KBM-7 (cell line): ENCODE results near the gene RSAD2.
A peak's percentile ranks its signal among the peaks of the same experiment; 100 is the strongest.
"Not testable (repeated sequence)": the region's sequence is repeated elsewhere in the genome, so short reads cannot be mapped to it uniquely, and the experiment has no call there.

Source experiments
- DNase-seq: peaks from one replicate; pipeline ENCODE4 v3.0.0-alpha.2; 2015
- in situ Hi-C: fragments of 300-500 bp; cut with MboI; formaldehyde crosslinking; loops from 2 replicates; pipeline ENCODE4 v1.14.3; 2020; ENCODE audit warnings: low sequenced_read_pairs, low pct_unique_long_range_greater_than_20kb, mixed read lengths

RSAD2 gene

DNA sequence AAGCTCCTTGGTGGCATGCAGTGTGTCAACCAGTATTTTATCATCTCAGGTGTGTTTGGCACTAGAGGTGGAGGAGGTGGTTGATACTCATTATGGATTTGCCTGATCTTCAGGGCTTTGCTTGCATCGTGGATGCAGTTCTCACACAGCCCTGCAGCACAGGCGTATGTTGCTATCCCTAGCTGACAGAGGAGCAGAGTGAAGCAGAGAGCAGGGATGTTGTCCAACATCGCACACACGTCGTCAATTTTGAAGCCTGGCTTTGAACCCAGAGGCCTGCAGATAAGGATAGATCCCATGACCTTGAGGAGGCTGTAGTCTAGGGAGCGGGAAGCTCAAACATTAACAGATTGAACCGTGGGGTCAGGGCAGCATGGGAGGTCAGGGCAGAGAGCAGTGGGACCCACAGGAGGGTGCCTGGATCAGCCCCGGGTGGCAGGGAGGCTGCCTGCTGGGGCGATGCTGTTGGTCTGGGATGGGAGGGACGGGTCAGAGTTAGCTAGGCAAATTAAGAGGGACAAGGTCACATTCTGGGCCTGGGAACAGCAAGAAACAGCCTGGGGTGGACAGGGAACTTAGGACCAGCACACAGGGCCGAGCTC, 43.8 kb downstream of the RSAD2 start:
- no peak for DNase-seq
- in situ Hi-C loops = no loop called here

GRCh38 chr2:6922201-6922656, 44.7 kb downstream of the RSAD2 start:
- in situ Hi-C loops = no loop called here
- DNase-seq = no peak

DNA sequence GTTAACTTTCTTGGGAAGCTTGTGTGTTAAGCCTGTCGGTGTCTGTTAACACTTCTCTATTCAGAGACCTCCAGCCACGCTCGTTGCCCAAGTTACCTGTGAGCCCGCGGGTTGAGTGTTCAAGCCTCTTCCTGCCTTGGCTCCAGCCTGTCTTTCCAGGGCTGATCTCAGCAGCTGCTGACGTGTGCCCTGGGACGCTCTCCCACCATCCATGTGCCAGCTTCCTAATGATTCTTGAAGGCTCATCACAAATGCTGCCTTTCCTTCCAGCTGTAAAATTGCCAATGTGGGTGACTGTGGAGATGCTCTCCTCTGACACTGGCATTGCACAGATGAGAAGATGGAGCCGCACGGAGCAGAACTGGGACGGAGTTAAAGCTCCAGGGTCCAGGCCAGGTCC, 45.7 kb downstream of the RSAD2 start:
- in situ Hi-C loops = no loop called here
- DNase-seq = no peak

DNA sequence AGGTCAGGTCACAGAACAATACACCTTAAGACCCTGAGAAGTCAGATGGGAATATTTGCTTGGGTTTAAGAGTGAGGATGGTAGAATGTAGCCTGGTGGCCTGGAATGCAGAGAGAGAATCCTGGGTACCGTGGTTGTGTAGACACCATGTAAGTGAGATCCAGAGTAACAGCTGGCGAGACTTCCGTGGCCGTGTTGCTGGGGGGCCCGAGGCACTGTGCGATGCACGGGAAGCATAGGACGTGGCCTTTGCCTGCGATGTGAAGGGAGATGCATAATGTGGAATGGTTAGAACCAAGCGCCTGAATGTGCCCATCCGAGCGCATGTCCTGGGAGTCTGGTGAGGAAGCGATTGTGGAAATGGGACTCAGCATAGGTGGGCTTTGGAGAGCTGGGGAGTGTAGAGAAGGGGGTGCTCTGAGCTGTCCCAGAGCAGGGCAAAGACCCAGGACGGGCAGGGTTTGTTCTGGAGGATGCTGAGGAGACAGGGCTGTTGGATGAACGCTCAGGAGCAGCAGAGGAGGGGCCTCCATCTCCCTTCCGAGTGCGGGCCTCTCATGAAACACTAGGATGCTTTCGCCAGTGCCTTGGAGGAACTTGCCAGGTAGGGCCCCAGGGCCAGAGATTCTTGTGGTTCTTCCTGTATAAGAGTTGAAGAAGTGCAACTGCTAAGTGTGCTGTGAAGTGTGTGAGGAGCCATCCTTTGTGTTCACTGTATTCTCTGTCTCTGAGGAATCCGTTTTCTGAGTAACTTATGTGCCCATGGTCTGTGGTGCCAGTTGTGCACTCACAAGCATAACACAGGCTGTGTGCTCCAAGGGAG, 46.7 kb downstream of the RSAD2 start:
- DNase-seq = no peak
- in situ Hi-C loops = no loop called here

DNA sequence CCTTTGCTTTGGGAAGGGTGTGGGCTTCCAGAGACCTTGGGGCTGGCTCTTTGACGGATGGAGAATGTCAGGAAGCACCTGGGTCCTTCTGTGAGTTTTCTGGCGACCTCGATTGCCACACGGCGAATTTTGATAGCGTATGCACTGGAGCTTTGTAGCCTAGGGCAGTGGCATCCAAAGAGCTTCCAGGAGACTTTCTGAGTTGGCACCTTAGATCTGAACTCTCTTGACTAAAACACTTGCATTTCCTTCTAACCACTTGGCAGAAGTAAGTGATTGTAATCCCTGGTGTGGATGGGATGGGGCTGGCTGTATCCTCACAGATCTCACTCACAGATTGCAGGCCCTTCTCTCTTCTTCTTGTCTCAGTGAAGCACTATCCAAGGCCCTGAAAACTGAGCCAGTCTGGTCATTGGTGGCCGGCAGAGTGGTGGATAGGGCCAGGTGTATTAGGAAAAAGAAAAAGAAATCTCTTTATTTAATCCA, 47.4 kb downstream of the RSAD2 start:
- in situ Hi-C loops = no loop called here
- DNase-seq = no peak

GRCh38 chr2:6926071-6926732, 48.6 kb downstream of the RSAD2 start:
- no peak for DNase-seq
- in situ Hi-C loops = no loop called here

DNA sequence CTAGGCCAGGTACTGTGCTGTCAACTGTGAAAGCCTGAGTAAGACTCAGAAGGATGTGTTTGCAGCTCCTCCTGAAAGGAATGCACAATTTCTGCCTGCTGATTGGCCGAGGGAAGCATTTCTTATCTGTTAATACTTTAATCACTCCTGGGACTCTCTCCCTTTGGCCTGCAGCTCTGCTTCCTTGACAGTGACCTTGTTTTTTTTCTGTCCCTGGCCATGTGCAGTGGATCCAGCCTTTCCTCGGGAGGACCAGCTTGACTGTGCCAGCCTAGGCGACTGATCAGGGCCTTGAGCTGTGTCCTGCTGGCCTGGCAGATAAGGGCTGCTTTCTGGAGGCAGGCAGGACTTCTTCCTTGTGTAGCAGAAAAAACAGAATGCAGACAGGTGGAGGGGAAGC, 49.6 kb downstream of the RSAD2 start:
- in situ Hi-C loops = no loop called here
- no peak for DNase-seq

DNA sequence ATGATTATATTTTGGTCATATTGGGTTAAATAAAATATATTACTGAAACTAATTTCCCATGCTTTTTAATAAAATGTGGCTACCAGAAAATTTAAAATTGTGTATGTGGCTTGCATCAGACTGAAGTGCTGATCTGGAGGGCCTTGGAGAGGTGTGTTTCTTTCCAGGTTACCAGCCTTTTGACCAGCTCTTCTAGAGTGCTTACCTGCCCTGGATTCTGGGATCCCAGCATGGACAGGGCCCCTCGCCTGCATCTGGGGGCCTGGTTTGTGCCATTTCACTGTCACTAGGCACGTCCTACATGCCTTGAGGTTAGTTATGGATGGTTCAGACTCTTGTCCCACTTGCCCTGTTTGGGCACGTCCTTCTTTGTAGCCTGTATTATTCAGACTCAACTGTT, 50.2 kb downstream of the RSAD2 start:
- DNase-seq = no peak
- in situ Hi-C loops = no loop called here

DNA sequence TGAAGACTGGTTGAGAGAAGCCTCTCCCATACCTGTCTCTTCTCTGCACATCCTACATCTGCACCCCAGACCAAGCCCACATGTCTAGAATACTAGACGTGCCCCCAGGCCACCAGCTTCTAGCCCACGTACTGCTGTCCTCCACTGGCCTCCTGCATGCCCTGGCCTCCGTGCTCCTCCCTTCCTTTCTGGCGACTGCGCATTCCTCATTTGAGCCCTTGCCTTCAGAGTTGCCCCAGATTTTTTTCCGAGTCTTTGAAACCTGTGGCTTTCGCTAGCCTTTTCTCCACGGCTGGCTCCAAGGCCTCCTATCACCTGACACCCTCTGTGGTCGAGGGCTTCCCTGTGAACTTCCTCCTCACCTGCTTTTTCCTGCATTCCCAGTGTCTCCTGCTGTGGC, 50.9 kb downstream of the RSAD2 start:
- no peak for DNase-seq
- in situ Hi-C loops = no loop called here

DNA sequence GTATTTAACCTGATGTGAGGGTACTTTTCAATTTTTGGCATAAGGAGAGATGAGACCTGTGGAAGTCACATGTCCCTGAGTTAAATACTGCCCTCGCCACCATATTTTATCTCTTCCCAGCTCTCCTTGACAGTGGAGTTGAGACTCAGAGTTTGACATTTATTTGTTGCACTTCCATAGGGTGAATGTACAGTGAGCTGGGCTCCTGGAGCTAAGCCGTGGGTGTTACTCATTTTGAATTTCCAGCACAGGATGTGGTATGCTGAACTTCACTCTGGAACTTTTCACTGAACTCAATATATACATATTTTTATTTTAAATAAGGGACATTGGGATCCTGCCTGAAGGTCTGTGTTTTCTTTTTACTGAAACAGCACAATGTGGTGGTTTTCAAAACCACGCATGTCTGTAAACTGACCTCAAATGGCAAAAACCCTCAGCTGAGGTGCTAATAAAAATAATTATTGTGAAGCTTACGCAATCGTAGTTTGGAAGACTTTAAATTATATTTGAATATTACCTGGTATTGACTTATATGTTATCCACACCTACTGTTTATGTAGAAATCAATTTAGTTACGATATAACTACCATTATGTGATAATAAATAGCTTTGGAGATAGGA, 51.7 kb downstream of the RSAD2 start:
- DNase-seq = peak; percentile 27
- in situ Hi-C loops = no loop called here

GRCh38 chr2:6930923-6931647, 53.5 kb downstream of the RSAD2 start:
- in situ Hi-C loops = no loop called here
- DNase-seq = no peak

DNA sequence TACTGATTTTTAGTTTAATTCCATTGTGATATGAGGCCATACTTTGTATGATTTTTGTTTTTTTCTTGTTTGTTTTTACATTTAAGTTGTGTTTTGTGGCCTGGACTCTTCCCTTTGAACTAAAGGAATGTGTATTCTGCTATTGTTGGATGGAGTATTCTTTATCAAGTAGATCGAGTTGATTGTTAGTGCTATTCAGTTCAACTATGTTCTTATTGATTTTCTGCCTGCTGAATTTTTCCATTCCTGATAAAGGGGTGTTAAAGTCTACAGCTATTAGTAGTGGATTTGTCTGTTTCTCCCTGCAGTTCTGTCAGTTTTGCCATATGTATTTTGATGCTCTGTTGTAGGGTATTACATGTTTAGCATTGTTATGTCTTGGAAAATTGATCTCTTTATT, 54.2 kb downstream of the RSAD2 start:
- in situ Hi-C loops = no loop called here
- no peak for DNase-seq

GRCh38 chr2:6932206-6932605, 54.6 kb downstream of the RSAD2 start:
- DNase-seq = no peak
- in situ Hi-C loops = no loop called here

GRCh38 chr2:6932828-6933227, 55.3 kb downstream of the RSAD2 start:
- in situ Hi-C loops = no loop called here
- no peak for DNase-seq

- in situ Hi-C loops = no loop called here
- DNase-seq = peak; percentile 60
Observed at GRCh38 chr2:6933911-6934310, 56.3 kb downstream of the RSAD2 start.

GRCh38 chr2:6934345-6934744, 56.8 kb downstream of the RSAD2 start:
- peak; percentile 36 for DNase-seq
- in situ Hi-C loops = no loop called here

- DNase-seq = peak; percentile 70
- in situ Hi-C loops = no loop called here
Observed at GRCh38 chr2:6934758-6935651, 57.4 kb downstream of the RSAD2 start.

GRCh38 chr2:6935652-6936020, 58.1 kb downstream of the RSAD2 start:
- DNase-seq, in situ Hi-C loops: not testable (repeated sequence)
